ENCODE measurements around the gene ATF7IP2.
"Not testable (repeated sequence)": the region's sequence is repeated elsewhere in the genome, so short reads cannot be mapped to it uniquely, and the experiment has no call there.

ATF7IP2 gene

GRCh38 chr16:10504404-10504885 is 118.6 kb downstream of the ATF7IP2 start:
- Histone ChIP-seq H3K4me3 (ENCODE audit: low read length) (no peak overlapping the region), H3K9me3 (ENCODE audit: control insufficient read depth, low read length) (no peaks in the 10 kb centered on the region), H3K27me3 (ENCODE audit: control insufficient read depth, insufficient read depth, low read length) (no peaks in the 10 kb centered on the region), H3K9ac (ENCODE audit: low read length) (no peak overlapping the region), H3K36me3 (ENCODE audit: control insufficient read depth, insufficient read depth, low read length) (no peaks in the 10 kb centered on the region), H3K4me1 (ENCODE audit: control insufficient read depth, insufficient read depth, low read length) (peaks cover 14% of the 10 kb centered on the region)

- not testable (repeated sequence) for H3K9me3 ChIP-seq (ENCODE audit: control insufficient read depth, low read length); H3K27me3 ChIP-seq (ENCODE audit: control insufficient read depth, insufficient read depth, low read length); H3K4me3 ChIP-seq (ENCODE audit: low read length); H3K36me3 ChIP-seq (ENCODE audit: control insufficient read depth, insufficient read depth, low read length); H3K9ac ChIP-seq (ENCODE audit: low read length)
- H3K4me1 ChIP-seq (ENCODE audit: control insufficient read depth, insufficient read depth, low read length), result peaks cover 14% of the 10 kb centered on the region
Measured at GRCh38 chr16:10505286-10505685, 119.4 kb downstream of the ATF7IP2 start.

GRCh38 chr16:10509534-10510025 is 123.7 kb downstream of the ATF7IP2 start:
- Histone ChIP-seq H3K9ac (ENCODE audit: low read length) (no peak overlapping the region), H3K27me3 (ENCODE audit: control insufficient read depth, insufficient read depth, low read length) (no peaks in the 10 kb centered on the region), H3K4me3 (ENCODE audit: low read length) (no peak overlapping the region), H3K9me3 (ENCODE audit: control insufficient read depth, low read length) (no peaks in the 10 kb centered on the region), H3K36me3 (ENCODE audit: control insufficient read depth, insufficient read depth, low read length) (no peaks in the 10 kb centered on the region), H3K4me1 (ENCODE audit: control insufficient read depth, insufficient read depth, low read length) (peaks cover 6% of the 10 kb centered on the region)

- no peaks in the 10 kb centered on the region for H3K36me3 ChIP-seq (ENCODE audit: control insufficient read depth, insufficient read depth, low read length)
- no peak overlapping the region for H3K9ac ChIP-seq (ENCODE audit: low read length)
- H3K27me3 ChIP-seq (ENCODE audit: control insufficient read depth, insufficient read depth, low read length), result no peaks in the 10 kb centered on the region
- H3K9me3 ChIP-seq (ENCODE audit: control insufficient read depth, low read length), result no peaks in the 10 kb centered on the region
- no peak overlapping the region for H3K4me3 ChIP-seq (ENCODE audit: low read length)
- H3K4me1 ChIP-seq (ENCODE audit: control insufficient read depth, insufficient read depth, low read length), result peaks cover 11% of the 10 kb centered on the region
Measured at GRCh38 chr16:10510279-10510678, 124.4 kb downstream of the ATF7IP2 start.

GRCh38 chr16:10511829-10512228 is 126.0 kb downstream of the ATF7IP2 start:
- no peaks in the 10 kb centered on the region for H3K9me3 ChIP-seq (ENCODE audit: control insufficient read depth, low read length)
- H3K27me3 ChIP-seq (ENCODE audit: control insufficient read depth, insufficient read depth, low read length), result no peaks in the 10 kb centered on the region
- no peaks in the 10 kb centered on the region for H3K36me3 ChIP-seq (ENCODE audit: control insufficient read depth, insufficient read depth, low read length)
- H3K4me1 ChIP-seq (ENCODE audit: control insufficient read depth, insufficient read depth, low read length), result peaks cover 11% of the 10 kb centered on the region
- H3K4me3 ChIP-seq (ENCODE audit: low read length), result no peak overlapping the region
- no peak overlapping the region for H3K9ac ChIP-seq (ENCODE audit: low read length)

GRCh38 chr16:10514369-10515055 is 128.7 kb downstream of the ATF7IP2 start:
- Histone ChIP-seq H3K27me3 (ENCODE audit: control insufficient read depth, insufficient read depth, low read length) (no peaks in the 10 kb centered on the region), H3K4me3 (ENCODE audit: low read length) (no peak overlapping the region), H3K36me3 (ENCODE audit: control insufficient read depth, insufficient read depth, low read length) (no peaks in the 10 kb centered on the region), H3K9ac (ENCODE audit: low read length) (no peak overlapping the region), H3K9me3 (ENCODE audit: control insufficient read depth, low read length) (no peaks in the 10 kb centered on the region), H3K4me1 (ENCODE audit: control insufficient read depth, insufficient read depth, low read length) (peaks cover 11% of the 10 kb centered on the region)

GRCh38 chr16:10517868-10518267 is 132.0 kb downstream of the ATF7IP2 start:
- no peak overlapping the region for H3K4me3 ChIP-seq (ENCODE audit: low read length)
- no peaks in the 10 kb centered on the region for H3K36me3 ChIP-seq (ENCODE audit: control insufficient read depth, insufficient read depth, low read length)
- no peaks in the 10 kb centered on the region for H3K9me3 ChIP-seq (ENCODE audit: control insufficient read depth, low read length)
- no peak overlapping the region for H3K9ac ChIP-seq (ENCODE audit: low read length)
- H3K4me1 ChIP-seq (ENCODE audit: control insufficient read depth, insufficient read depth, low read length), result peaks cover 25% of the 10 kb centered on the region
- H3K27me3 ChIP-seq (ENCODE audit: control insufficient read depth, insufficient read depth, low read length), result no peaks in the 10 kb centered on the region

GRCh38 chr16:10518479-10519041 is 132.7 kb downstream of the ATF7IP2 start:
- Histone ChIP-seq H3K9ac (ENCODE audit: low read length) (no peak overlapping the region), H3K9me3 (ENCODE audit: control insufficient read depth, low read length) (no peaks in the 10 kb centered on the region), H3K4me3 (ENCODE audit: low read length) (no peak overlapping the region), H3K36me3 (ENCODE audit: control insufficient read depth, insufficient read depth, low read length) (no peaks in the 10 kb centered on the region), H3K4me1 (ENCODE audit: control insufficient read depth, insufficient read depth, low read length) (peaks cover 25% of the 10 kb centered on the region), H3K27me3 (ENCODE audit: control insufficient read depth, insufficient read depth, low read length) (no peaks in the 10 kb centered on the region)

GRCh38 chr16:10519297-10519696 is 133.4 kb downstream of the ATF7IP2 start:
- Histone ChIP-seq H3K9me3 (ENCODE audit: control insufficient read depth, low read length) (no peaks in the 10 kb centered on the region), H3K4me1 (ENCODE audit: control insufficient read depth, insufficient read depth, low read length) (peaks cover 21% of the 10 kb centered on the region), H3K4me3 (ENCODE audit: low read length) (no peak overlapping the region), H3K9ac (ENCODE audit: low read length) (no peak overlapping the region), H3K27me3 (ENCODE audit: control insufficient read depth, insufficient read depth, low read length) (no peaks in the 10 kb centered on the region), H3K36me3 (ENCODE audit: control insufficient read depth, insufficient read depth, low read length) (no peaks in the 10 kb centered on the region)

- H3K9me3 ChIP-seq (ENCODE audit: control insufficient read depth, low read length), result no peaks in the 10 kb centered on the region
- H3K36me3 ChIP-seq (ENCODE audit: control insufficient read depth, insufficient read depth, low read length), result no peaks in the 10 kb centered on the region
- no peak overlapping the region for H3K9ac ChIP-seq (ENCODE audit: low read length)
Measured at GRCh38 chr16:10519929-10520868, 134.3 kb downstream of the ATF7IP2 start.

GRCh38 chr16:10520869-10521578 is 135.2 kb downstream of the ATF7IP2 start:
- Histone ChIP-seq H3K9ac (ENCODE audit: low read length) (no peak overlapping the region), H3K4me3 (ENCODE audit: low read length) (no peak overlapping the region), H3K27me3 (ENCODE audit: control insufficient read depth, insufficient read depth, low read length) (no peaks in the 10 kb centered on the region), H3K9me3 (ENCODE audit: control insufficient read depth, low read length) (no peaks in the 10 kb centered on the region), H3K36me3 (ENCODE audit: control insufficient read depth, insufficient read depth, low read length) (no peaks in the 10 kb centered on the region), H3K4me1 (ENCODE audit: control insufficient read depth, insufficient read depth, low read length) (peaks cover 13% of the 10 kb centered on the region)

More at GRCh38 chr16:10519929-10520868, 134.3 kb downstream of the ATF7IP2 start:
- Histone ChIP-seq H3K4me1 (ENCODE audit: control insufficient read depth, insufficient read depth, low read length) (peaks cover 13% of the 10 kb centered on the region), H3K27me3 (ENCODE audit: control insufficient read depth, insufficient read depth, low read length) (no peaks in the 10 kb centered on the region), H3K4me3 (ENCODE audit: low read length) (no peak overlapping the region)
